Suprapubic skin (tissue), 3 donors: ENCODE results near the gene GNAI3.

Source experiments
- CTCF ChIP-seq, 2 donors: fragments of 200-600 bp in 1 of 2; fragments of 450-650 bp in 1 of 2; sonication (generic) in 1 of 2; IDR thresholded peaks; one replicate each; pipeline ENCODE4 v1.5.1; 2016 to 2019; ENCODE audit warnings: antibody characterized with exemption in 2 of 2, mild to moderate bottlenecking in 1 of 2, moderate library complexity in 1 of 2
- POLR2A ChIP-seq, 2 donors: fragments of 450-650 bp; IDR thresholded peaks; one replicate each; pipeline ENCODE4 v1.6.1; 2017; ENCODE audit warnings: antibody characterized with exemption in 2 of 2, mild to moderate bottlenecking in 2 of 2, moderate library complexity in 2 of 2

GRCh38 chr1:109641078-109641740 lies 92.8 kb downstream of the GNAI3 start:
- TF ChIP-seq CTCF (IDR thresholded peaks at IDR 0.05) (no peak), POLR2A (IDR thresholded peaks at IDR 0.05) (no peak)
